T-helper 2 cell (primary cell): ENCODE measurements around the gene CHD9.
"Not testable (repeated sequence)": the region's sequence is repeated elsewhere in the genome, so short reads cannot be mapped to it uniquely, and the experiment has no call there.

Source experiments
- DNase-seq, 5 experiments: peaks; one replicate each; pipeline versions ENCODE4 v3.0.0 to v3.0.0-alpha.2; 2012 to 2022

Gene CHD9

DNA sequence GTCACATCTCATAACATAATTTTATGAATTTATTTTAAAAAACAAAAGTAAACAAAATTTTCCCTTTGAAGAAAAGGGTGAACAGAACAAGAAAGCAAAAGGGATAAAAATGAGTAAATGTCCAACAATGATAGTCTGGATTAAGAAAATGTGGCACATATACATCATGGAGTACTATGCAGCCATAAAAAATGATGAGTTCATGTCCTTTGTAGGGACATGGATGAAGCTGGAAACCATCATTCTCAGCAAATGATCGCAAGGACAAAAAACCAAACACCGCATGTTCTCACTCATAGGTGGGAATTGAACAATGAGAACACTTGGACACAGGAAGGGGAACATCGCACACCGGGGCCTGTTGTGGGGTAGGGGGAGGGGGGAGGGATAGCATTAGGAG is 3.5 kb upstream of the CHD9 start:
- not testable (repeated sequence) for DNase-seq

DNA sequence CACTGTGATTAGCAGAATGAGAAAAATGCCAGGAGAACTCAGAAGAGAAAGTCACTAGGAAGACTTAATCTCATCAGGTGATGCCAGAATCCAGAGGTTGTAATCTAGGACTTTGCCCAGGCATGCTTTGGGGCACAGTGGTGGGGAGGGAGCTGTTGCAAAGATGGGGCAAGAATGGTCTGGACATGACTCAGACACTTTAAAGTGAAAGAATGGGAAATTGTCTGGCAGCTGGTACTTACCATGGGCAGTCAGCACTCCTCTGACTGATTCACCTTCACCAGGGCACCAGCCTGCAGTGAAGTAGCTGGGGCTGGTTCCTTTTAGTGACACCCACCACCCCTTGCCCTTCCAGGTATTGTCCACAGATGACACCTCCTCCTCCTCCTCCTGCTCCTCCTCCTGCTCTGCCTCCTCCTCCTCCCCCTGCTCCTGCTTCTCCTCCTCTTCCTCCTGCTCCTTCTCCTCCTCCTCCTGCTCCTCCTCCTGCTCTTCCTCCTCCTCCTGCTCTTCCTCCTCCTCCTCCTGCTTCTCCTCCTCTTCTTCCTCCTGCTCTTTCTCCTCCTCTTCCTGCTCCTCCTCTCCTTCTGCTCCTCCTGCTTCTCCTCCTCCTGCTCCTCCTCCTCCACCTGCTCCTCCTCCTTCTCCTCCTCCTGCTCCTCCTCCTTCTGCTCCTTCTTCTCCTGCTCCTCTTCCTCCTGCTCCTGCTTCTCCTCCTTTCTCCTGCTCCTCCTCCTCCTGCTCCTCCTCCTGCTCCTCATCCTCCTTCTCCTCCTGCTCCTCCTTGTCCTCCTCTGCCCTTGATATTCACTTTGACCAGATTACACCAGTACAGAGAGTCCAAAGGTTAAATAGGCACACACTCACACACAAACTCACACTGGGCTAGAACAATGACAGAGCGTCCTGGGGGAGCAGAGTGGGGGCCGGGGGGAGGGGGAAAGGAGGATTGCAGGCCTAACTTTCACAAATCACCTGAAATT is 2.0 kb upstream of the CHD9 start, which contains the start of gene CHD9NB:
CHD9NB (minus strand) TSS at position 379 of the 983 bp plus-strand sequence. CDS start 8,739 bp downstream, outside the sequence.
- DNase-seq = peak in 1 of 5 experiments; percentile 24

DNA sequence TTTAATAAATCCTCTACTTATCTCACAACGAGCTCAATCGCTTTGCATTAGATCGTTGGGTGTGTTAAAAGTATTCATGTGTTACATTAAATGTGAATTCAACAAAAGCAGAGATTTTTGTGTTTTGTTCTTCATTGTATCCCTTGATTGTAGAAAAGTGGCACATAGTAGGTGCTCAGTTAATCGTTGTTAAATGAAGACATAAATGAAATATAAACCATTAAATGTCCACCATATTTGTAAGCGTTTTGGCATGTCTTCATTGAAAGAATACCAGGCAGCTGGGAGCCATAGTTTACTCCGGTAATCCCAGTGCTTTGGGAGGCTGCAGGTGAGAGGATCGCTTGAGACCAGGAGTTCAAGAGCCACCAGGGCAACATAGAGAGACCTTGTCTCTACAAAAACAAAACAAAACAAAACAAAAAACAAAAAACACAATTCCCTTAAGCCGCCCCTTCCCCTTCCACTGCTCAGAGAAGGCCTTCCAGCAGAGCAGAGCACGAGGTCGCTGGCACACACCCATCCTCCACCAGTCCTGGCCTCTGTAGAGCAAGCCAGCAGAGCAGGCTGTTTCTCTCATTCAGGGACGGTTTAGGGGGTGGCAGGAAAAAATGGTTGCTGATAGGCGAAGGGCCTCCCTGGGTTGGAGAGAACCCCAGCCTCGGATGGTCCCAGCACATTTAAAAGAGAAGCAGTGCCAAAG is 673 bp upstream of the CHD9 start:
- peak in 1 of 5 experiments; percentile 57 for DNase-seq

DNA sequence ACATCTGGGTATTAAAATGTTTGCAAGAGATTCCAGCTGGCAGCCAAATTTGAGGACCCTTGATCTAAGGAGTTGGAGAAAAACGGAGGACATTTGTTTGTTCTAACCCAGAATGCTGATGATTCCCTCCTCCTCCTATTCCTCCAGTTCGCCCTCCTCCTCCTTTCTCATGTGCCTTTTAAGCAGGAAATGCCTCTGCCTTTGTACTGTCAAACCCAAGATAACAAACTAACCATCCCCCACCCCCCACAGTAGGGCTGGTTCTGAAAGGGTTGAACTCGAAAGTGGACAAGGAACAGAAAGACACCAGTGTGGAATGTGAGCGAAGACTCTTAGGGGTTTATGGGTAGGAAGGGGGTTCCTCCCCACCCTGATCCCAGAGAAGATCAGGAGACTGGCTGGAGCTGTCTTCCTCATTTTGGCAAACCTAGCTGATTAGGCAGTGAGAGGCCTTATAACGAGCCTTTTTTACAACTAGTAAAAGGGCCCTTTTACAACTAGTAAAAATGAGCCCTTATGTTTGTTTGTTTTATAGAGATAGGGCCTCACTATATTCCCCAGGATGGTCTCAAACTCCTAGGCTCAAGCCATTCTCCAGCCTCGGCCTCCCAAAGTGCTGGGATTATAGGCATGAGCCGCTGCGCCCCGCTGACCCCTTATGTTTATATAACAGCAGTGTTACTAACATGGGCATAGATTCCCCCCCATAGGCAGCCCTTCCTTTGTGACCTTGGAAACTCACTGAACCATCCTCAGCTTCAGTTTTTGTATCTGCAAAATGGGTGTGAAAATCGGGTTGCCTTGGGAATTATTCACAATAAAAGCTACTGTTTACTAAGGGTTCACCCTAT is 975 bp downstream of the CHD9 start:
- DNase-seq = peak in 1 of 5 experiments; percentile 30

DNA sequence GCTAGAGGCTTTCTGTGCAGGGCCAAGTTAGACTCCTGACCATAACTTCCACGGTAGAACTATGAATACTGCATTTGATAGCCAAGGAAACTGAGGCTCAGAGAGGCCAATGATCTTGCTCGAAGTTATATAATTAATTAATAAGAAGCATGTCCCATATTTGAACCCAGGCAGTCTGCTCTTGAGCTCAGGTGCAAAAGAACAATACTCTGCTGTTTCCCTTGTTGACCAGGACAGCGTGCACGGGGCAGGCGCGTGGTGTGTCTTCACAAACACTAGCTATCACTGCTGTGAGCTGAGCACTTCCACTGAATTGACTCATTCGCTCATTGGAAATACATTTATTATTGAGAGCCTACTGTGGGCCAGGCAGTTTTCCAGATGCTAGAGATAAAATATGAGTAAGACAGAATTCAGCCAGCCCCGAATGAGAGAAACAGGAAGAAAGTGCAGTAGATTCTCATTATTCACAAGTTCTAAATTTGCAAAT is 1.6 kb downstream of the CHD9 start:
- DNase-seq = no peak

DNA sequence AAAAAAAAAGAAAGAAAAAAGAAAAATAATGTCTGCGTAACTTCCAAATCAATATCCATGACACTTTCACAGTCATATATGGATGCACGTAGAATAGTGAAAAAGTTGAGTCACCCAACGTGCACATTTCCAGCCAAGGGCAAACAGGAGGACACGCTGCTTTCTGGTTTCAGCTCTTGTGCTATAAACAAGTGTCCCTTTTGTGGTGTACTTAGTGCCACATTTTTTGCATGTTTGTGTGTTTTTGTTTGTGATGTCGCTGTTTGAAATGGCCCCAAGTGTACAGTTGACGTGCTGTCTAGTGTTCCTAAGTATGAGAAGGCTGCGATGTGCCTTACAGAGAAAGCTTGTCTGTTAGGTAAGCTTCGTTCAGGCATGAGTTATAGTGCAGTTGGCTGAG is 2.9 kb downstream of the CHD9 start:
- no peak for DNase-seq

DNA sequence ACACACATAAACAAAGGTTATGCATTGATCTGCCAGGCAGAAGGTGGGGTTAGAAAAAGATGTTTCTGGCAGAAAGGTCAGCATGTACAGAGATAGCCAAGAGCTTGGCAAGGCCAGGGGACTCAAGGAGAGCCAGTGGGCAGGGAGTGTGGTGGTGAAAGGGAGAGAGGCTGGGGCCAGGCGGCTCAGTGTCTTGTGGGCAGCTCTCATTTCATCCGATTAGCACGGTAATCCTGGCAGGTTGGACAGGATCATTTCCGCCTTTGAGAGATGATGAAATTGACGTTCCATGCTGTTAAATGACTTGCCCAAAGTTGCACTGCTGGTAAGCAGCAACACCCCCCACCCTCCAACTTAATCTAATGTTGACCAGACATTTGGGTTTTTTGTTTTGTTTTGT is 3.6 kb downstream of the CHD9 start:
- no peak for DNase-seq

DNA sequence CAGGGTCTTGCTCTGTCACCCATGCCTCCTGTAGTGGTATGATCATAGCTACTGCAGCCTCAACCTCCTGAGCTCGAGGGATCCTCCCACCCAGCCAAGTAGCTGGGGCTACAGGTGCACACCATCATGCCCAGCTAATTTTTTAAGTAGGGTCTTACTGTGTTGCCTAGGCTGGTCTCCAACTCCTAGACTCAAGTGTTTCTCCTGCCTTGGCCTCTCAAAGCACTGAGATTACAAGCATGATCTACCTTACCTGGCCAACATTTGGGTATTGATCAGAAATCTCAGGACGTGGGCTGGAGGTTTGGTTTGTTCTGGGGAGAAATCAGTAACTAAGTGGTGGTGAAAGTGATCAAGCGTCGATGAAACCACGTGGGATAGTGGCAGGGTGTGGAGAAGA is 4.1 kb downstream of the CHD9 start:
- no peak for DNase-seq

DNA sequence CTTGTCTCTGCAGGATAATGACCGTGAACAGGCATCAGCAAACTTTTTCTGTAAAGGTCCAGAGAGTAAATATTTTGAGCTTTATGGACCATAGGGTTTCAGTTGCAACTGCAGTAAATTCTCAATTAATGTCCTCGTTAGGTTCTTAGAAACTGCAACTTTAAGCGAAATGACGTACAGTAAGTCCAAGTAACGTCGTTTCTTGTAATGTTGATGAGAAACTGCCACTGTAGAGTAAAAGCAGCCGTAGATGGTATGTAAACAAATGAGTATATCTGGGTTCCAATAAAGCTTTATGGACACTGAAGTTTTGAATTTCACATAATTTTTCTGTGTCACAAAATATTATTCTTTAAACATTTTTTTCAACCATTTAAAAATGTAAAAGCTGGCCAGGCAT is 4.9 kb downstream of the CHD9 start:
- no peak for DNase-seq

DNA sequence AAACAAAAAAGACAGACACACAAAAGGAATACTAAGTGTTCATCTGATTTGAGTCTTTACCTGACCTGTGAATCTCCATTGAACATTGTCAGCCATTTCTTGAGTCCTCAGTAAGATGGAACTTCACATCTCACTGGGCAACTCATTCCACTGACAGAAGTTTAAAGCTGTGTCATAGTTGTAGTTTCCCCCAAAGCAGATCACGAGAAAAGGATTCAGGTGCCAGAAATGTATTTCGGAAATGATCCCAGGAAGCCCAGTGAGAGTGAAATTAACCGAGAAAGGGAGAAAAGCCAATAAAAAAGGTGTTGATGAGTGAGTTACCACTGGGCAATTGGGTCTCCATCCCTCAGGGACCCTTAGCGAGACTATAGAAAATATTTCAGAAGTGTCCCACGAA is 6.5 kb downstream of the CHD9 start:
- no peak for DNase-seq

DNA sequence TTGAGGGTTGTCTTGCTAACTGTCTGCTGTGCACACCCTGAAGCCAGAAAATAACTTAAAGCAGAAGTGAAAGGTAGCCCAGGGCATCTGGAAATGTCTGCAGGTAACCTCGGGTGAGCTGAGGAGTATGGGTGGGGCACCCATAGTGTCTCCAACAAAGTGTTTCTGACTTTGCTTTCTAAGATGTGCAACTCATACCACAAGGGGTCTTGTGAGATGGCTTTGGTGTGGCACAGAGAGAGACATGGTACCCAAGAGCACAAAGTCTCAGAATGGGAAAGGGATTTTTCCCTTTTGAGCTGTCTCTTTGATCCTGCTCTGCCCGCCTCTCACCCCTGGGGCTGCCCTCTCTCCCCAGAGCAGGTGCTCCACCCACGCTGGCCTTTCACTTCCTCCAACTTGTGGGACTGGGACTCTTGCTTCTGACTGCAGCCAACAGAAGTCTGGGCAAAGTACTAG is 6.9 kb downstream of the CHD9 start:
- DNase-seq = no peak

DNA sequence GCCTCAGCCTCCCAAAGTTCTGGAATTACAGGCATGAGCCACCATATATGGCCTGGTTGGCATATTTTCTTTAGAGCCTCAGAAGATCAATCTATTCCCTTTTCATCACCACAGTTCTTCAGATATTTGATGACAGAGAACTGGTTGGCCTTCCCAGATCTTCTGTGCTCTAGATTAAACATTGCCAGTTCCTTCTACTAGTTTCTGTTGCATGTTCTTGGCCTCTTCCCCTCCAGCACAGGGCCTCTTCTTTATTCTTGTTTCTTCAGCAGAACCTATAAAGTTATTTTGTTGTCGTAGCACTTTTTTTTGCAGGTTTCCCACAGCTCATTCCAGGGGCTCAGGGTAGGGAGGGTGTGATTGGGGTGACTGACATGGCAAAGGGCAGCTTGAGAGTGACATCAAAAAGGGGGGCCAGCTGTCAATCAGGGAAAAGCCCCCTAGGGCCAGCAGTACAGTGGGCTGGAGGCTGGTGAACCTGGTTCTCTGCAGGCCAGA is 9.3 kb downstream of the CHD9 start:
- no peak for DNase-seq

DNA sequence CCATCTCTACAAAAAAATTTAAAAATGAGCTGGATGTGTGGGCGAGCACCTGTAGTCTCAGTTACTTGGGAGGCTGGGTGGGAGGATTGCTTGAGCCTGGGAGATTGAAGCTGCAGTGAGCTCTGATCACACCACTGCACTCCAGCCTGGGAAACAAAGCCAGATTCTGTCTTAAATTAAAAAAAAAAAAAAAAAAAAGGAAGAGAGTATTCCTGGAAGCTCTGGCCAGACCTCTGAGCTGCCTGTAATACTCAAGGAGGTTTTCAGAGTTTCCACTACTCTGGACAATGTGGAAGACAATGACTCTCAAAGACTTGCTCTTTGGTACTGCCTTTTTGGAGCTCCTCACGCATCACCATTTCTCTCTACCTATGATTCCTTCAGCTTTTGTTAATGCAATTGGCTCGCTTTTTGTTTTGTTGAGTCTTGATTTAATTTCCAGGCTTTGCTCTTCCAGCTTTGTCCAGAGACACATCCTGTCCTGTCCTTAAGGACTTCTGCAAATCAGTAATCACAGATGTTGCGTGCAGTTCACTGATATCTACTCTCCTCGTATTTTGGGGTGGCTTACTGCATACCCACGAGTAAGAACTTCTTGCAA is 10.8 kb downstream of the CHD9 start:
- no peak for DNase-seq

DNA sequence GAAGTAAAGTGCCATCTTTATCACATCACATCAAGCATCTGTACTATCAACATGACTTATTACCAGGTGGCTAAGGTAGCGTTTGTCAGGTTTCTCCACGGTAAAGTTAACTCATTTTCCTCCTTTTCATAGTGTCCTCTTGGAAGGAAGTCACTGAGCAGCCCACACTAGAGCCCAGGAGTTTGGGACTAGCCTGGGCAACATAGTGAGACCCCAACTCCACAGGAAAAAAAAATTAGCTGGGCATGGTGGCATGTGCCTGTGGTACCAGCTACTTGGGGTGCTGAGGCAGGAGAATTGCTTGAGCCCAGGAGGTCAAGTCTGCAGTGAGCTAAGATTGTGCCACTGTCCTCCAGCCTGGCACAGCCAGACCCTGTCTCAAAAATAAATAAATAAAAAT is 12.9 kb downstream of the CHD9 start:
- no peak for DNase-seq

DNA sequence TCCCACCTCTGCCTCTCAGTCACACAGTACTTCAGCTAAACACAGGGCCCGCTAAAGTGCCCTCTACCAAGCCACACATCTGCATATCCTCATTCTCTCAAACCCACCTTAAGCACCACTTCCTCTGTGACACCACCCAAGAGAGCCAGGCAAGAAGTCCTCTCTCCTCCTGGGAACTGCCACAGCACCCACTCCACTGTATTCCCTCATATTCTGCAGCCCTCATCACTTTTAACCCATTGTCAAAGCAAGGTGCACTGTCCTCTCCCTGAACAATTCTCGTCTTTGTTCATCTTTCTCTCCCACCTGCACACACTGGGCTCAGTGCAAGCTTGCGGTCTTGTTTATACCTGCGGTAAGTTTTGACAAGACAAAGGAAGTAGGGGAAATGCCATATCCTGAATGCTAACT is 13.6 kb downstream of the CHD9 start:
- peak in 2 of 5 experiments; percentile 30 to 31 for DNase-seq

DNA sequence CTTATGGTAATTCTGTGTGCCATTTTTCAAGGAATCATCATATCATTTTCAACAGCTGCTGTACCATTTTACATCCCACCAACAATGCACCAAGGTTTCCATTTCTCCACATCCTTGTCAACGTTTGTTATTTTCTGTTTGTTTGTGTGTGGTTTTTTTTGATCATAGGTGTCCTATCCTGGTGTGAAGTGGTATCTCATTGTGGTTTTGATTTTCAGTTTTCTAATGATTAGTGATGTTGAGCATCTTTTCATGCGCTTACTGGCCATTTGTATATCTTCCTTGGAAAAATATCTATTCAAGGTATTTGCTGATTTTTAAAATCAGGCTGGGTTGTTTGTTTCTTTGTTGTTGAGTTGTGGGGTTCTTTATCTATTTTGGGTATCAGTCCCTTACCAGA is 15.0 kb downstream of the CHD9 start:
- DNase-seq = no peak

DNA sequence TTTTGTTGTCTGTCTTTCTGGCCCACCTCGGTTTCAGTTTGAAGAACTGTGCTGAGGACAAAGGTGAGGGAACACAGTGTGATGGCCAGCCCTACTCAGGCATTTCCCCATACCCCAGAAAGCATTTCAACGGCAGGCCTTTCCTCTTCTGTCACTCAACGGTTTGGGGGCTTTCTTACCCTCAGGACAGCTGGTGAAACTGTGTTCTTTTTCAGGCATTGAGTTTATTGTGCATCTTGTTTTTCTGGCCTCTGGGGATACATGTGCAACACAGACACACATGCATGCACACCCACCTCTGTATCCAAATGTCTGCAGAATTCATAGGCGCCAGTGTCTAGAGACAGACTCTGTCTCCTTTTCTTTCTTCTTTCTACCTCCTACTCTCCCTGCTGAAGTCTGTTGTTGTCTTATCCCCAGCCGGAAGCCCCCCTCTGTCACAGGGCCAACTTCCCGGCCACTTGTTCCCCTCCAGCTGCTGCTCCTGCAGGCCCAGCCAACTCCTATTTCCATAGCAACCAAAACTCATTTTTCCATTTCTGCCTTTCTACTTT is 17.0 kb downstream of the CHD9 start:
- DNase-seq = no peak

DNA sequence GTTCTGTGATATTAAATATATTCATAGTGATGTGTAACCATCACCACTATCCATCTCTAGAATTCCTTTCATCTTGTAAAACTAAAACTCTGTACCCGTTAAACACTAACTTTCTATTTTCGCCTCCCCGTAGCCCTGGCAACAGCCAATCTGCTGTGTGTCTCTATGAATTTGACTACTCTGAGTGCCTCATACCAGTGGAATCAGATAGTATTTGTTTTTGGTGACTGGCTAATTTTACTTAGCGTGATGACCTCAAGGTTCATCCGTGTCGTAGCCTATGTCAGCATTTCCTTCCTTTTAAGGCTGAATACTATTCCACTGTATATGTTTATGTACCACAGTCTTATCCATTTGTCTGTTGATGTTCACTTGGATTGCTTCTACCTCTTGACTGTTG is 18.2 kb downstream of the CHD9 start:
- DNase-seq = no peak

DNA sequence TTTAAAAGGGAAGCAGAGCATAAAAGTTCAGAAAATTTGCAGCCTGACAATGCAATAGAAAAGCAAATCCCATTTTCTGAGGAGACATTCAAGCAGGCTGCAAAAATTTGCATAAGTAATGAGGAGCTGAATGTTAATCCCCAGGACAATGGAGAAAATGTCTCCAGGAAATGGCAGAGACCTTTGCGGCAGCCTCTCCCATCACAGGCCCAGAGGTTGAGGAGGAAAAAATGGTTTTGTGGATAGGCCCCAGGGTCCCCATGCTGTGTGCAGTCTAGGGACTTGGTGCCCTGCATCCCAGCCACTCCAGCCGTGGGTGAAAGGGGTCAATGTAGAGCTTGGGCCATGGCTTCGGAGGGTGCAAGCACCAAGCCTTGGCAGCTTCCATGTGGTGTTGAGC is 19.5 kb downstream of the CHD9 start:
- DNase-seq = not testable (repeated sequence)

DNA sequence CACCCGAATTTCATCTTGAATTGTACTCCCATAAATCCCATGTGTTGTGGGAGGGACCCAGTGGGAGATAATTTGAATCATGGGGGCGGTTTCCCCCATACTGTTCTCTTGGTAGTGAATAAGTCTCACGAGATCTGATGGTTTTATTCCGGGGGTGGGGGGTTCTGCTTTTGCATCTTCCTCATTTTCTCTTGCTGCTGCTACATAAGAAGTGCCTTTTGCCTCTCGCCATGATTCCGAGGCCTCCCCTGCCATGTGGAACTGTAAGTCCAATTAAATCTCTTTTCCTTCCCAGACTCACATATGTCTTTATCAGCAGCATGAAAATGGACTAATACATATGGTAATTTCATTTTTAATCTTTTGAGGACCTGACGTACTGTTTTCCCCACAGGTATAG is 20.7 kb downstream of the CHD9 start:
- not testable (repeated sequence) for DNase-seq

DNA sequence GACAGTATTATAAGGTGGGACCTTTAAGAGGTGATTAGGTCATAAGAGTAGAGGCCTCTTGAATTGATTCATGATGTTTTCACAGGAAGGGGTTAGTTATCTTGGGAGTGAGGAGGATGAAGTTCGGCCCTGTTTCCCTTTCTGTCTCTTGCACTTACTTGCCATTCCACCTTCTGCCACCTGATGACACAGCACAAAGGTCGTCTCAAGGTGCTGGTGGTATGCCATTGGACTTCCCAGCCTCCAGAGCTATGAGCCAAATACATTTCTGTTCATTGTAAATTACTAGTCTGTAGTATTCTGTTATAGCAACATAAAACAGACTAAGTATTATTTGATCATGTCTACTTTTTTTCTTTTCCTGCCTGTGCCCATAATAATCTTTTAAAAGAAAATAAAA is 23.5 kb downstream of the CHD9 start:
- no peak for DNase-seq
